22Rv1 (cell line): ENCODE measurements around the gene GLTP.
"Not testable (repeated sequence)": the region's sequence is repeated elsewhere in the genome, so short reads cannot be mapped to it uniquely, and the experiment has no call there.

Experiments used
- CTCF ChIP-seq: fragments of 450-650 bp; IDR thresholded peaks from 2 replicates; pipeline ENCODE4 v1.5.1; 2017; ENCODE audit warnings: mild to moderate bottlenecking
- ZFX ChIP-seq: fragments of 450-650 bp; IDR thresholded peaks from 2 replicates; pipeline ENCODE4 v1.6.1; 2017; ENCODE audit warnings: antibody characterized with exemption, borderline replicate concordance

GRCh38 chr12:109899345-109899744, 19.0 kb upstream of the GLTP start:
- not testable (repeated sequence) for TF ChIP-seq CTCF, ZFX
